H1 (cell line): ENCODE measurements around the gene ARHGEF10L. TPM values are rescaled to one million over a fixed set of nuclear protein-coding genes. Genes with fewer than 3 reads are reported as not detected.
A peak's percentile ranks its signal among the peaks of the same experiment; 100 is the strongest.

Source experiments
- CTCF ChIA-PET: fragments of 300-600 bp; sonication (Branson Sonifier 250); formaldehyde crosslinking; loops from one replicate; lab custom pipeline; 2021; ENCODE audit not compliant: partially characterized antibody; lab: Charles Lee
- POLR2A ChIA-PET: fragments of 300-600 bp; sonication (Branson Sonifier 250); formaldehyde crosslinking; loops from one replicate; lab custom pipeline; 2021; ENCODE audit warnings: inconsistent platforms; ENCODE audit not compliant: partially characterized antibody; lab: Charles Lee
- DNase-seq, 2 experiments: peaks; one replicate each; pipeline versions ENCODE4 v3.0.0 to v3.0.0-alpha.2; 2010 to 2022; ENCODE audit warnings: low spot score in 2 of 2, low read depth in 1 of 2, mixed read lengths in 1 of 2
- FAIRE-seq: peaks from 2 replicates; lab custom pipeline; 2011; peaks lifted over from hg19 to GRCh38; lab: Jason Lieb, UNC
- H2AFZ ChIP-seq: 2 replicates; pipeline ENCODE4 v1.8.1; 2012; ENCODE audit warnings: low read length, inconsistent platforms
- H2AK5ac ChIP-seq: 2 replicates; pipeline ENCODE4 v1.6.1; 2013; ENCODE audit warnings: low read depth, low read length
- H2BK120ac ChIP-seq: replicated peaks from 2 replicates; pipeline ENCODE3; 2013; ENCODE audit warnings: low read depth, low read length, inconsistent platforms
- H2BK12ac ChIP-seq: 2 replicates; pipeline ENCODE4 v1.6.1; 2013; ENCODE audit warnings: low read depth, low read length
- H2BK15ac ChIP-seq: 2 replicates; pipeline ENCODE4 v1.6.1; 2013; ENCODE audit warnings: low read length
- H2BK20ac ChIP-seq: 2 replicates; pipeline ENCODE4 v1.6.1; 2013; ENCODE audit warnings: low read length
- H2BK5ac ChIP-seq: 2 replicates; pipeline ENCODE4 v1.6.1; 2013; ENCODE audit warnings: low read depth, low read length
- H3K14ac ChIP-seq: 2 replicates; pipeline ENCODE4 v1.6.1; 2013; ENCODE audit warnings: inconsistent platforms; ENCODE audit not compliant: insufficient read length
- H3K18ac ChIP-seq: 2 replicates; pipeline ENCODE4 v1.6.1; 2013; ENCODE audit warnings: low read length; ENCODE audit errors: extremely low read depth
- H3K23ac ChIP-seq: 2 replicates; pipeline ENCODE4 v1.6.1; 2013; ENCODE audit warnings: inconsistent platforms; ENCODE audit not compliant: insufficient read length
- H3K23me2 ChIP-seq: 2 replicates; pipeline ENCODE4 v1.6.1; 2013; ENCODE audit warnings: low read depth, low read length
- H3K27ac ChIP-seq: 2 replicates; pipeline ENCODE4 v1.6.1; 2011; ENCODE audit warnings: low read depth, low read length, inconsistent platforms
- H3K27me3 ChIP-seq, 4 experiments: replicated peaks in 1 of 4; 1 replicate in 1 of 4; 2 replicates in 3 of 4; pipeline versions ENCODE4 v1.6.1 to v1.8.1; 2011 to 2013; ENCODE audit warnings: low read length in 3 of 4, mild to moderate bottlenecking in 3 of 4, inconsistent platforms in 2 of 4, mixed read lengths in 2 of 4, moderate library complexity in 1 of 4; ENCODE audit not compliant: control insufficient read depth in 3 of 4, insufficient read depth in 3 of 4; ENCODE audit errors: extremely low read depth in 1 of 4
- H3K36me3 ChIP-seq, 4 experiments: 2 replicates each; pipeline versions ENCODE4 v1.6.1 to v1.8.1; 2011 to 2013; ENCODE audit warnings: mild to moderate bottlenecking in 4 of 4, low read length in 3 of 4, moderate library complexity in 2 of 4, control low read depth in 1 of 4, inconsistent platforms in 1 of 4; ENCODE audit not compliant: insufficient read depth in 4 of 4, control insufficient read depth in 2 of 4
- H3K4ac ChIP-seq: replicated peaks from 2 replicates; pipeline ENCODE3; 2013; ENCODE audit warnings: low read length, low read depth, mixed read lengths, inconsistent platforms; ENCODE audit not compliant: insufficient read length
- H3K4me1 ChIP-seq, 4 experiments: replicated peaks in 1 of 4; 1 replicate in 1 of 4; 2 replicates in 3 of 4; pipeline versions ENCODE4 v1.6.1 to v1.8.1; 2011 to 2013; ENCODE audit warnings: low read length in 3 of 4, inconsistent platforms in 2 of 4, mixed read lengths in 1 of 4; ENCODE audit not compliant: insufficient read depth in 4 of 4, control insufficient read depth in 3 of 4
- H3K4me2 ChIP-seq, 2 experiments: 2 replicates each; pipeline versions ENCODE4 v1.6.1 to v1.8.1; 2011 to 2013; ENCODE audit warnings: low read depth in 2 of 2, low read length in 2 of 2, control low read depth in 1 of 2, inconsistent platforms in 1 of 2, mild to moderate bottlenecking in 1 of 2; ENCODE audit not compliant: insufficient read depth in 1 of 2
- H3K4me3 ChIP-seq, 4 experiments: fragments of 200-600, 300-600 bp in 1 of 4; sonication (generic), shearing (Covaris generic), sonication (Bioruptor Twin) in 1 of 4; 2 replicates each; pipeline versions ENCODE4 v1.5.1 to v1.8.1; 2011 to 2016; ENCODE audit warnings: low read length in 4 of 4, low read depth in 3 of 4, control low read depth in 2 of 4, inconsistent platforms in 2 of 4, mild to moderate bottlenecking in 2 of 4, mixed read lengths in 1 of 4, moderate library complexity in 1 of 4; ENCODE audit not compliant: insufficient read depth in 2 of 4; ENCODE audit errors: extremely low read depth in 1 of 4
- H3K56ac ChIP-seq: replicated peaks from 2 replicates; pipeline ENCODE3; 2013; ENCODE audit warnings: low read depth, mild to moderate bottlenecking, mixed read lengths, low read length, inconsistent platforms; ENCODE audit not compliant: insufficient read length
- H3K79me1 ChIP-seq: 2 replicates; pipeline ENCODE4 v1.6.1; 2013; ENCODE audit warnings: low read depth, low read length, control low read depth
- H3K79me2 ChIP-seq, 2 experiments: 2 replicates each; pipeline versions ENCODE4 v1.6.1 to v1.8.1; 2012 to 2013; ENCODE audit warnings: low read length in 2 of 2, mild to moderate bottlenecking in 2 of 2, inconsistent platforms in 1 of 2; ENCODE audit not compliant: insufficient read depth in 2 of 2, control insufficient read depth in 1 of 2
- H3K9ac ChIP-seq, 4 experiments: replicated peaks in 1 of 4; 1 replicate in 1 of 4; 2 replicates in 3 of 4; pipeline versions ENCODE4 v1.6.1 to v1.8.1; 2011 to 2013; ENCODE audit warnings: low read depth in 3 of 4, low read length in 3 of 4, control low read depth in 2 of 4, mild to moderate bottlenecking in 2 of 4, moderate library complexity in 2 of 4, inconsistent platforms in 1 of 4; ENCODE audit errors: extremely low read depth in 1 of 4
- H3K9me3 ChIP-seq, 2 experiments: 2 replicates each; pipeline versions ENCODE4 v1.6.1 to v1.8.1; 2012 to 2013; ENCODE audit warnings: mild to moderate bottlenecking in 2 of 2, moderate library complexity in 2 of 2, control low read depth in 1 of 2, inconsistent platforms in 1 of 2, low read depth in 1 of 2, low read length in 1 of 2, mixed read lengths in 1 of 2; ENCODE audit not compliant: insufficient read depth in 2 of 2
- H4K20me1 ChIP-seq, 2 experiments: replicated peaks in 1 of 2; 2 replicates each; pipeline versions ENCODE3 to v1.8.1; 2011 to 2013; ENCODE audit warnings: inconsistent platforms in 2 of 2, low read length in 2 of 2, mild to moderate bottlenecking in 1 of 2; ENCODE audit not compliant: insufficient read depth in 2 of 2, control insufficient read depth in 1 of 2
- H4K5ac ChIP-seq: 2 replicates; pipeline ENCODE4 v1.6.1; 2013; ENCODE audit warnings: low read length, low read depth, mixed read lengths, inconsistent platforms; ENCODE audit not compliant: insufficient read length
- H4K8ac ChIP-seq: 2 replicates; pipeline ENCODE4 v1.8.0; 2013; ENCODE audit warnings: mild to moderate bottlenecking, moderate library complexity, low read length, inconsistent platforms; ENCODE audit not compliant: insufficient read depth; ENCODE audit errors: extremely low read depth
- H4K91ac ChIP-seq: replicated peaks from 2 replicates; pipeline ENCODE3; 2013; ENCODE audit warnings: low read length, mixed read lengths, inconsistent platforms; ENCODE audit not compliant: insufficient read length
- CBX5 ChIP-seq: fragments of 300-800, 300-1000 bp; sonication (generic); IDR thresholded peaks from 2 replicates; pipeline ENCODE4 v1.7.1; 2016; ENCODE audit warnings: antibody characterized with exemption, low read length, low read depth
- GABPA ChIP-seq: IDR thresholded peaks from 2 replicates; pipeline ENCODE4 v1.6.1; 2011; ENCODE audit warnings: mild to moderate bottlenecking, low read length, moderate library complexity, borderline replicate concordance; ENCODE audit not compliant: insufficient read depth
- POLR2A ChIP-seq, 2 experiments: IDR thresholded peaks; 1 replicate in 1 of 2; 2 replicates in 1 of 2; pipeline ENCODE4 v1.6.1; 2011; ENCODE audit warnings: low read depth in 2 of 2, low read length in 2 of 2, mild to moderate bottlenecking in 2 of 2; ENCODE audit errors: control extremely low read depth in 1 of 2
- WGBS, 2 experiments: shearing (Covaris generic) in 1 of 2; methylation state at CpG; one replicate each; pipeline versions ENCODE4 v1.1.6 to v1.1.7; 2013 to 2015; ENCODE audit warnings: low lambda C conversion rate in 2 of 2, mixed read lengths in 2 of 2, inconsistent platforms in 1 of 2, low coverage in 1 of 2, missing lambda C conversion rate in 1 of 2; ENCODE audit not compliant: insufficient replicate concordance in 2 of 2, insufficient coverage in 1 of 2, insufficient read length in 1 of 2; ENCODE audit errors: extremely low coverage in 1 of 2, missing lambda C conversion rate in 1 of 2; 5-methylcytosine and 5-hydroxymethylcytosine counted together
- polyA plus RNA-seq, 7 experiments: library from polyadenylated mRNA; depleted of rRNA in 3 of 7; stranded (reverse) in 5 of 7; unstranded in 2 of 7; fragments of >200 nt in 5 of 7; fragments of 200-250 nt in 2 of 7; gene quantifications; 1 replicate in 5 of 7; 2 replicates in 1 of 7; 4 replicates in 1 of 7; pipeline versions ENCODE4 v1.2.1 to v1.2.3, GENCODE V29; 2011 to 2013; ENCODE audit warnings: missing spikeins in 2 of 7, mixed read lengths in 2 of 7
- total RNA-seq: library from RNA; stranded (reverse); fragmentation: NEBNext Ultra II Directional; extraction: Animal tissue kit (Norgen Biotek cat#: 25700); gene quantifications from 2 replicates; pipeline ENCODE4 v1.2.1, GENCODE V29; 2021
- TF ChIP-seq, protein P1 (sequence below), 3 experiments: IDR thresholded peaks; 1 replicate in 2 of 3; 2 replicates in 1 of 3; pipeline versions ENCODE4 v1.5.1 to v1.6.1; 2011; ENCODE audit warnings: low read length in 3 of 3, mild to moderate bottlenecking in 3 of 3, inconsistent platforms in 2 of 3, low read depth in 1 of 3, moderate library complexity in 1 of 3; ENCODE audit not compliant: insufficient read depth in 1 of 3; ENCODE audit errors: control extremely low read depth in 1 of 3

The ARHGEF10L gene
- total and polyA plus RNA-seq, 2 of the 8 experiments (the other 6 are each of a cell fraction or from before 2014, with no cell fraction given), result 33.6 to 39.6 TPM

- POLR2A ChIA-PET, result interaction anchor here (0.6 to 1.6 kb wide), 2 partner anchors 14 to 62 kb away, joined by 3 read pairs; no protein-coding TSS in a partner anchor
- TF ChIP-seq POLR2A (IDR thresholded peaks at IDR 0.05; ENCODE audit: control extremely low read depth in 1 of 2, low read depth in 2 of 2, low read length in 2 of 2), result no peak
- no peak for TF ChIP-seq CBX5
- TF ChIP-seq, protein P1, sequence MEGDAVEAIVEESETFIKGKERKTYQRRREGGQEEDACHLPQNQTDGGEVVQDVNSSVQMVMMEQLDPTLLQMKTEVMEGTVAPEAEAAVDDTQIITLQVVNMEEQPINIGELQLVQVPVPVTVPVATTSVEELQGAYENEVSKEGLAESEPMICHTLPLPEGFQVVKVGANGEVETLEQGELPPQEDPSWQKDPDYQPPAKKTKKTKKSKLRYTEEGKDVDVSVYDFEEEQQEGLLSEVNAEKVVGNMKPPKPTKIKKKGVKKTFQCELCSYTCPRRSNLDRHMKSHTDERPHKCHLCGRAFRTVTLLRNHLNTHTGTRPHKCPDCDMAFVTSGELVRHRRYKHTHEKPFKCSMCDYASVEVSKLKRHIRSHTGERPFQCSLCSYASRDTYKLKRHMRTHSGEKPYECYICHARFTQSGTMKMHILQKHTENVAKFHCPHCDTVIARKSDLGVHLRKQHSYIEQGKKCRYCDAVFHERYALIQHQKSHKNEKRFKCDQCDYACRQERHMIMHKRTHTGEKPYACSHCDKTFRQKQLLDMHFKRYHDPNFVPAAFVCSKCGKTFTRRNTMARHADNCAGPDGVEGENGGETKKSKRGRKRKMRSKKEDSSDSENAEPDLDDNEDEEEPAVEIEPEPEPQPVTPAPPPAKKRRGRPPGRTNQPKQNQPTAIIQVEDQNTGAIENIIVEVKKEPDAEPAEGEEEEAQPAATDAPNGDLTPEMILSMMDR (IDR thresholded peaks at IDR 0.05; ENCODE audit: control extremely low read depth in 1 of 3, insufficient read depth in 1 of 3, low read depth in 1 of 3, low read length in 3 of 3), result no peak
- TF ChIP-seq GABPA, result no peak
Observed at GRCh38 chr1:17566892-17567291, 27.4 kb downstream of the ARHGEF10L start.

More at GRCh38 chr1:17566892-17567291, 27.4 kb downstream of the ARHGEF10L start:
- CTCF ChIA-PET, result interaction anchor here (0.7 to 86.2 kb wide), 7 partner anchors 11 to 114 kb away, joined by 3 to 1640 read pairs (median 157); no protein-coding TSS in a partner anchor
- Histone ChIP-seq H3K4me3 (no peak overlapping the region), H3K14ac (no peak overlapping the region), H3K27me3 (no peaks in the 10 kb centered on the region), H4K5ac (no peak overlapping the region), H2BK15ac (no peak overlapping the region), H3K79me1 (peaks cover 45% of the 10 kb centered on the region), H3K4me1 (peaks cover 16 to 57% (median 45%) of the 10 kb centered on the region in 4 experiments), H3K18ac (no peak overlapping the region; the same call in 1 of the 2 replicates), H3K56ac (no peak overlapping the region), H4K20me1 (peaks cover 7 to 13% of the 10 kb centered on the region in 2 experiments), H2AK5ac (peak overlapping the region; percentile 33; the same call in 1 of the 2 replicates), H2BK20ac (peak overlapping the region; percentile 67; the same call in 1 of the 2 replicates), H3K9me3 (no peaks in the 10 kb centered on the region), H2BK12ac (peak overlapping the region; percentile 89; the same call in 1 of the 2 replicates), H3K27ac (no peak overlapping the region), H3K36me3 (no peaks in the 10 kb centered on the region), H2BK5ac (no peak overlapping the region), H3K23ac (no peak overlapping the region), H3K4ac (no peak overlapping the region), H3K4me2 (no peak overlapping the region), H3K79me2 (peaks cover 5 to 97% of the 10 kb centered on the region in 2 experiments; a peak in 2 of 4 replicates), H4K91ac (no peak overlapping the region), H3K23me2 (0 out of 2 replicates have a peak, but pooled peaks cover 2% of the 10 kb centered on the region), H3K9ac (no peak overlapping the region), H4K8ac (no peak overlapping the region), H2BK120ac (no peak overlapping the region), H2AFZ (no peak overlapping the region)
- no peak for FAIRE-seq
- 94% methylated on average over 9 of the region's 9 CpGs; no CpG with 5 or more reads in 1 of the 2 experiments for WGBS, 2 experiments
- DNase-seq, result no peak
